RPMI8226 (cell line): Measurements from ENCODE around the gene AKAP8.
"Not testable (repeated sequence)": the region's sequence is repeated elsewhere in the genome, so short reads cannot be mapped to it uniquely, and the experiment has no call there.

Experiments used
- DNase-seq: peaks from one replicate; pipeline ENCODE4 v3.0.0-alpha.2; 2015

The AKAP8 gene

DNA sequence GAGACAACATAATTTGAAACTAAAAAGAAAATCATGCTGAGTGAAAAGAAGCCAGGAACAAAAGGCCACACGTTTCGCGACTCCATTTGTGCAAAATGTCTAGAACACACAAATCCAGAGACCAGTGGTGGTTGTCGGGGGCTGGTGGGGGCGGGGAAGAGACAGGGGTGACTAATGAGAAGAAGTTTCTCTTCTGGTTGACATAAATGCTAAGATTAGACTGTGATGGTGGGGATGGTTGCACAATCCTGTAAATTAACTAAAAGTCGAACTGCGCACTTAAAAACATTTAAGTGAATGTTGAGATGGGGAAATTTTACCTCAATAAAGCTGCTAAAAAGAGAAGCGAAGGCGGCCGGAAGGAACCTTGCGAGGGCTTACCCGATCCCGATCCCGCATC is 7.1 kb downstream of the AKAP8 start:
- DNase-seq, result no peak

DNA sequence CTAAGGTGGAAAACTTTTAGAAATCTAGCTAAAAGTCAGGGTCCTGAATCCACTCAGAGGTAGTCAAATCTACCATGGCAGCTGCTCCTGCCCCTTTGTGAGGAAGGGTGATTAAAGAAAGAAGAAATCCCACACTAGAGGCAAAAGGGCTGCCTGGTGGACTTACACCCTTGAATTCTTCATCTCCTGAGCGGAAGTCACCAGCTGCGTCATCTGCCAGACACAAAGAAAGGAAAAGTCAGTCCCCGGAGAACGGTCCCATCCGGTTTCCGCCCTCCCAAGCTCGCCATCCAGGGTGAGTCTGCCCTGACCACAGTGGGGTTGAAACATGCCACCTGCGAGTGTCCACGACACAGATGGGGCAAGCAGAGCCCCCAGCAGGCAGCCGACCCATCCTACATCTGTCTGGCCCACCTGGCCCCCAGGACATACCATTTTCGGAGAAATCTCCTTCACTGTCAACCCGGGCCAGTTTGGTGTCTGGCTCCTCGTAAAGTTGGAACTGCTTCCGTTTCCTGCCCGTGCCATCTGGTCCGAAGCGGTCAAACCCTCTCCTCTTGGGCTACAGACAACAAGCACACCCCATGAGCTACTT is 7.7 kb downstream of the AKAP8 start:
- DNase-seq, result no peak

DNA sequence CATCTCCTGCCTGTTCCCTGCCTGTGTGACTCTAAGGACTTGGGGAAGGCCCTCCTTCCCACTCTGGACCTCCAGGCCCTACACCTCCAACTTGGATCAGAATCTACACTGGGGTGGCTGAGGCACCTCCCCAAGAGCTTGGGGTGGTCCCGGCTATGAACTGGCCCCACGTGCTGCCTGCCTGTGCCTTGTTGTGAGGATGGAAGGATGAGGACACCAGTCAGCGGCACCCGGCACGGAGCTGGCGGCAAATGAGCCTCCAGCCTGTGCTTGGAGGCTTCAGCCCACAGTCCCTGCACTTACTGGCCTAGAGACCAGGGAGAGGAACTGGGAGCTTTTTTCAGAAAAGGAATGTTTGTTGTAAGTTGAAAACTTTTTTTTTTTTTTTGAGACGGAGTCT is 8.5 kb downstream of the AKAP8 start:
- no peak for DNase-seq

DNA sequence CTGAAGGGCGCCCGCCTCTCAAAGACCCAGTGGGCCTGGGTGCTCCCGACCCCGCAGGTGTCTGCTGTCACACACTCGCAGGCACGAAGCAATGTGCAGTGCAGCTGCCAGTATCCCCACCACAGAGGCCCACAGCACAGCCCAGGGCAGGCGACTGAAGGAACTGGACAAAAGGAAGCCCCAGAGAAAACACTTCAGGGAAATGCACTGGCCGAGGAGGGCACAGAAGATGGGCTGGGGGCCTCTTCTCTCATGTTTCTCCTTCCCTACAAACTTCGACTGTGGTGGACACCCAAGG is 10.0 kb downstream of the AKAP8 start:
- no peak for DNase-seq

DNA sequence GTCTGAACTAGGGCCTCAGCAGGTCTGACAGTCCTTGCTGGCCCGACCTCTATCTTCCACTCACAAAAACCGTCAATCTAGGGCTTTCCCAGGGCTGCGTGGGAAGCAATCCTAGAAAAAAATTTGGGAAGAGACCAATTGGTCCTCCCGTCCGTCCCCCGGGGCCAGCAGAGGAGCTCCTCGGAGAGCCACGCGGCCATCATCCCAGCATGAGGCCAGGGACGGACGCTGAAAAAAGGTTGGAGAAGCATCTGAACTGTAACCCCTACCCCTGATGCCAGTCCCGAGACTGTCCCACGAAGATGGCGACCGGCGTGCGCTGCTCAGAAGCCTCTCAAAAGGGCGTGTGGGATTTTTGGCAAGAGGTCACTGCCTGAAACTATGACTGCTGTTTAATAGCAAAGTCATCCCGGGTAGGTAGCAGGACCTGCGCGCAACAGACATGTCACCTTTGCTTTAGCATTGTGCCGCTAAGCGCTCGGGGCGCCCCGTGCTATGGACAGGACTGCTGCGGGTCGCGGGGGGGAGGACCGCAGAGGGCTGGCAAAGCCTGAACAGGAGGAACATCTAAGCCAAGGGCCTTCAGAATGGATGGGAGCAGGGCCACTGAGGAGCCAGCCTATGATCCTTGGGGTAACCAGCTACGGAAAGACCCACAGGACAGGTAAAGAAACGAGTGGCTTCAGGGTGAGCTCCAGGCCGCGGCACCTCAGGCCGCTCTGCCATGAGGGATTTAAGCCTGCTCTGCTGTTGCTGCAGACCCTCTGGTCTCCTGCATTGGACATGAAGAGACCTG is 10.6 kb downstream of the AKAP8 start:
- DNase-seq, result no peak

DNA sequence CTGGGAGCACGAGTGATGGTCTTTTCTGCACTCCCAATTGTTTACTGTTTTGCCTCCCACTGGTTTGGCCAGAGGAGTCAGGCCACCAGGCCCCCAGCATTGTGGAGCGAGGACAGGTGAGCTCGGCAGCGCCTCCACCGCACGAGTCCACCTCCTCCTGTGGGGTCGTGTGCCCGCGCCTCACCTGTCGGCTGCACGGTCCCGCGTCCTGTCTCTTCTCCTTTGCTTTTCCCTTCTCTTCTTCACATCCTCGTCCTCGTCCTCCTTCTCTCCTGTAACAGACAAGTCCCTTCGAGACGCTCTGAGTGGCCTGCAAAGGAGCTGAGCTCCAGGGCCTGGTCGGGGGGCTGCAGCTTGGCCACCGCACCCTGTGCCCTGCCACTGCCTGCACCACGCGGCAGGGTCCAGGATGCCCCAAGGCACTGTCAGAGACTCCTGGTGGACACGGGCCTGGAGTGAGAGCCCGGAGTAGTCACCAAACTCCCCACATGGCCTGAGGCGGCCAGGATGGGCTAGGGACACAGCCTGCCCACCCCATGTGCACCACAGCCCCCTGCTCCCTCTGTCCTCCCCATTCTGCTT is 11.4 kb downstream of the AKAP8 start:
- DNase-seq, result no peak

DNA sequence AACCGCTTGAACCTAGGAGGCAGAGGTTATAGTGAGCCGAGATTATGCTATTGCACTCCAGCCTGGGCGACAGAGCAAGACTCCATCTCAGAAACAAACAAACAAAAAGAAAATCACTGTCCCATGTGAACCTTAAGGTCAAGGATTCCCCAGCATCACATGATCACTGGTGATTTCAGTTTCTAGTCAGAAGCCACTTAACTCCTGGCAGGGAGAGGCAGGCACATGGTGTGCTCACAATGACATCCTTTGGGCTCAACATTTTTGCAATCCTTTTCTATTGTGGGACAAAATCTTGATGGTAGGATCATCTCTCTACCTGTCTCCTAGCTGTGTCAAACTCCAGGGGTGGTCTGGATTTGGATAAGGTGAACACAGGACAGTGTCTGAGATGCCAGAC is 12.1 kb downstream of the AKAP8 start:
- DNase-seq, result no peak

DNA sequence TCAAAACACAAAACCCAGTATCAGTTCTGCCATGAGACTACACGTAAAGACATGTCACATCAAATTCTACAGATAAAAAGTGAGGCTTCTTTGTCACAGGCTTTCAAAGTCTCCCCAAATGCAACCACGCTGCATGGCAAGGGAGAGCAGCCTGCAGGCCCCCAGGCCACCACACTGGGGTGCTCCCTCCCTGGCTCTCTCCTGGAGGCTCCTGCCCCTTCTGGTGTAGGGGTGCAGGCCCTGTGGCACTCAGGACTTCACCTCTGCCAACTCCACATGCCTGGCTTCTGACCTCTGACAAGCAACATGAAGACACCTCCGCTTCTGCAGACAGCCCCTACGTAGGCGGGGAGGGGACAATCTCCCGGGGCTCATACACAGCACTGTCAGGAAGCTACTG is 14.3 kb downstream of the AKAP8 start:
- no peak for DNase-seq

DNA sequence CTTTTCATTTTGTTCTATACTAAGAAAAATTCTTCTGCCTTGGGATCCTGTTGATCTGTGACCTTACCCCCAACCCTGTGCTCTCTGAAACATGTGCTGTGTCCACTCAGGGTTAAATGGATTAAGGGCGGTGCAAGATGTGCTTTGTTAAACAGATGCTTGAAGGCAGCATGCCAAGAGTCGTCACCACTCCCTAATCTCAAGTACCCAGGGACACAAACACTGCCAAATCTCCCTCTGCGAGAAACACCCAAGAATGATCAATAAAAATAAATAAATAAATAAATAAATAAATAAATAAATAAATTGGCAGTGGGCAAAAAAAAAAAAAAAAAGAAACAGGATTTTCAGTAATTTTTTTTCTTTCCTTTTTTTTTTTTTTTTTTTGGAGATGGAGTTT is 15.8 kb downstream of the AKAP8 start:
- not testable (repeated sequence) for DNase-seq

DNA sequence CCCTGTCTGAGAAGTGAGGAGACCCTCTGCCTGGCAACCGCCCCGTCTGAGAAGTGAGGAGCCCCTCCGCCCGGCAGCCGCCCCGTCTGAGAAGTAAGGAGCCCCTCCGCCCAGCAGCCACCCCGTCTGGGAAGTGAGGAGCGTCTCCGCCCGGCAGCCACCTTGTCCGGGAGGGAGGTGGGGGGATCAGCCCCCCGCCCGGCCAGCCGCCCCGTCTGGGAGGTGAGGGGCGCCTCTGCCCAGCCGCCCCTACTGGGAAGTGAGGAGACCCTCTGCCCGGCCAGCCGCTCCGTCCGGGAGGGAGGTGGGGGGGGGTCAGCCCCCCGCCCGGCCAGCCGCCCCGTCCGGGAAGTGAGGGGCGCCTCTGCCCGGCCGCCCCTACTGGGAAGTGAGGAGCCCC is 16.5 kb downstream of the AKAP8 start:
- not testable (repeated sequence) for DNase-seq

DNA sequence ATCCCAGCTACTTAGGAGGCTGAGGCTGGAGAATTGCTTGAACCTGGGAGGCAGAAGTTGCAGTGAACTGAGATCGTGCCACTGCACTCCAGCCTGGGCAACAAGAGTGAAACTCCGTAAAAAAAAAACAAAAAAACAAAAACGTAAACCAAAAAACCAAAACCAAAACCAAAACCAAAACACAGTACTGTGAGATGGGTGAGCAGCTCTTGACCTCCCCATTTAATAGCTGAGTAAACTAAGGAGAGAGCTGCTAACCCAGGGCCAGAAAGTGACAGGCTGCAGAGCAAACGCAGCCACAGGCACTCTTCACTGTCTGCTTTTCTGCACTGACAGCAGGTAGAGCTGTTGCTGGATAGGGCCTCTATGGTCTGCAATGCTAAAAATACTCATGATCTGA is 19.6 kb downstream of the AKAP8 start:
- peak; percentile 33 for DNase-seq

DNA sequence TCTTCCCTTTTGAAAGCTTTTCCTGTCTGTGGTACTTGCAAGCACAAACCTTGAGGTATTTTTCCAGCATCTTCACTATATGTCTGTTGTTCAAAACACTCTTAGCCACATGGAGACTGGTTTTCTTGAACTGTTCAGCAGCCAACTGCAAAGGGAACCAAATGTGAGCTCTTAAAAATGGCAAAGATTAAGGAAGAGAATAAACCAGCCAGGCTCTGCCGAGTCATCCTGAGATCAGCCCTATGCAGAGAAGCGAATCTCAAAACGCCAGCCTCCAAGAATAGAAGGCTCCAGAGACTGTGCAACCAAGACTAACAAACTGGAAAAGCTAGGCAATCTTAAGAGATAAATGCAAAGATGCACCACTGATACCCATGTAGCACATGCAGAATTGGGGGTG is 20.7 kb downstream of the AKAP8 start:
- DNase-seq, result no peak

DNA sequence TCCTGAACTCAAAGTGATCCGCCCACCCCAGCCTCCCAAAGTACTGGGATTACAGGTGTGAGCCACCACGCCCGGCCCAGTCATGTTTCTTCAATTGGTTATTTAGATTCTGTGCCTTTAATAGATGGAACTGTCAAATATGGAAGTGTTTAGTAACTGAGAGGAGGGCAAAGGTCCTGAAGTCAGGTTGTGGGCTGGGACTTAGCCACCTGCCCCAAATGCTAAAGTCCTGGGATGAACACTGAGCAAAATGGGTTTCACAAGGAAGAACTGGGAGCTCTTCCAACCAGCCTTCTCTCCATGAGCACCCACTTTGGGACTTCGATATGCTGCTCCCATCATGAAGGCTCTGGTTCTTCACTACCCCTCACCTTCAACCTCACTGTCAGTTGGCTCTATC is 21.7 kb downstream of the AKAP8 start:
- no peak for DNase-seq

DNA sequence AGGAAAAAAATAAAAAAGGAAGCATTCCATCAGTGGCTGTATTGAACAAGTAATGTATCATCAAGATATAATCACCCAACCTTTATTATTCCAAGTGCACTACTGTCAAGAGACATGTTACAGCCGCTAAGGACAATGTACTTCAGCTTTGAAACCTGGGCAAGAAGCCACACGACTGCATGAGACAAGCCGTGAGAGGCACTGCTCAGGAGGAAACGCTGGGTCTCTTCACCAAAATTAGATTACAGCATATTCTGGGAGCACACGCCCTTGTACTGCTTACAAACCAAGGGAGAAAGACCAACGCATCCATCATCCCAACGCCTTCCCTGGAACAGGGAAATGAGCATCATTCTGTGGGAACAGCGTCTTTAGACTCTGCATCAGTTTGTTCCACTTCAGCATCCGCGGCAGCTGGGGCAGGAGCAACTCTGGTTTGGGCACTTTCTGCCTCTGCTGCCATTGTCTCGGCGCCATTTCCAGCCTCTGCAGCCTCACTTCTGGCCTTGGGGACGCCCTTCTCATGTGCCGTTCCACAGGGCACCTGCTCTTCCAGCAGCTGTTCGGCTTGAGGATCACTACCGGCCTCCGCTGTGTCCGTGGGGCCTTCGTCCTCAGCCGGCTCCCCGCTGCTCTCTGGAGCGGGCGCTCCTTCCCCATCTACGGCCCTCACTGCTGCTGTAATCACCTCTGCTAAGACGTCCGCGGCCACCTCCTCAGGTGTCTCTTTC is 24.9 kb downstream of the AKAP8 start:
- DNase-seq, result peak; percentile 23

DNA sequence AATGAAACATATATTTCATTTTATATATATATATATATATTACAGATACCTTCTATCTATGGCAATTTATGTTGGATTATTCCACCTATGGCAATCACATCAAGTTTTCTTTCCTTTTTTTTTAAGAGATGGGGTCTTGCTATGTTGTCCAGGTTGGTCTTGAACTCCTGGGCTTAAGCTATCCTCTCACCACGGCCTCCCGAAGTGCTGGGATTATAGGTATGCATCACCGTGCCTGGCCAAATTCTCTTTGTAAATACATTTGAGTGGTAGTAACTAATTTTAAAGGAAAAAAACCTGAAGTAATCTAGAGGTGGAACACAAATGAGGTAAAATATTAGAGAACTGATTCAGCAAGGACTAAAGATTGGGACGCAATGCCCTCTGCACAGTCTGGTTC is 25.7 kb downstream of the AKAP8 start:
- DNase-seq, result no peak

DNA sequence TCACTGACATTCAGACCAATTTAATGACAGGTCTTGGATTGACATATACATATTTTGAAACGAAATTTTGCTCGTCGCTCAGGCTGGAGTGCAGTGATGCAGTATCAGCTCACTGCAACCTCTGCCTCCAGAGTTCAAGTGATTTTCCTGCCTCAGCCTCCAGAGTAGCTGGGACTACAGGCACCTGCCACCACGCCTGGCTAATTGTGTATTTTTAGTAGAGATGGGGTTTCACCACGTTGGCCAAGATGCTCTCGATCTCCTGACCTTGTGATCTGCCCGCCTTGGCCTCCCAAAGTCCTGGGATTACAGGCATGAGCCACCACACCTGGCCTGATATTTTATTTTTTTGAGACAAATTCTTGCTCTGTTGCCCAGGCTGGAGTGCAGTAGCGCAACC is 27.1 kb downstream of the AKAP8 start:
- not testable (repeated sequence) for DNase-seq

DNA sequence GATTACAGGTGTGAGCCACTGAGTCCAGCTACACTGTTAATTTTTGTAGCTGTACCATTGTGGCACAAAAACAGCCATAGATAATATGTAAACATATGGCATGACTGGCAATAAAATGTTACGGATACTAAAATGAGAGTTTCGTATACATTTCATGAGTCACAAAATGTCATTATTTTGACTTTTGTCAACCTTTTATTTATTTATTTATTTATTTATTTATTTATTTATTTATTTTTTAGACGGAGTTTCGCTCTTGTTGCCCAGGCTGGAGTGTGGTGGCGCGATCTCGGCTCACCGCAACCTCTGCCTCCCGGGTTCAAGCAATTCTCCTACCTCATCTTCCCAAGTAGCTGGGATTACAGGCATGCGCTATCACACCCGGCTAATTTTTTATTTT is 38.3 kb downstream of the AKAP8 start:
- DNase-seq, result not testable (repeated sequence)

DNA sequence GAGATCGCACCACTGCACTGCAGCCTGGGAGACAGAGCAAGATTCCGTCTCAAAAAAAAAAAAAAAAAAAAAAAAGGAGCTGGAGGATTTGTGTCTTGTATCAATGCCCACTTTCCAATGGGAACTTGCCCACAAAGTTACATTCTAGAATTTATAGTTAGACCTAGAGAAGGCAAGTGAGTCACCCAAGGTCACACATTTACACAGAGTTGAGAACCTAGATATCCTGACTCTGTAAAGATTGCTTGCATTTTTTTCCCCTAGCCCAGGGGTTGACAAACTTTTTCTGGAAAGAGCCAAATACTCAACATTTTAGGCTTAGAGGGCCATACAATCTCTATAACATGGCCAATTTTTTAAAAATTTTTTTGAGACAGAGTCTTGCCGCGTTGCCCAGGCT is 39.5 kb downstream of the AKAP8 start:
- no peak for DNase-seq

DNA sequence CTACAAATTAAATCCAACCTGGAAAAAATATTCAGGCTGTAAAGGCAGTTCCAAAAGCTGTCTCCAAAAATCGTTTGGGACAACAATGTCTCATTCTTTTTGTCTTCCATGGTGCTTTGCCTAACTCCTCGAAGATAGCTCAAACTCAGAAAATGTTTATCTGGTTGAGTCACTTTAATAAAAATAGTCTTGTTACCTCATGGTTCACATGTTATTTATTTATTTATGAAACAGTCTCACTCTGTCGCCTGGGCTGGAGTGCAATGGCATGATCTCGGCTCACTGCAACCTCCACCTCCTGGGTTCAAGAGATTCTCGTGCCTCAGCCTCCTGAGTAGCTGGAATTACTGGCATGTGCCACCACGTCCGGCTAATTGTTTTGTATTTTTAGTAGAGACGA is 42.4 kb downstream of the AKAP8 start:
- DNase-seq, result no peak

DNA sequence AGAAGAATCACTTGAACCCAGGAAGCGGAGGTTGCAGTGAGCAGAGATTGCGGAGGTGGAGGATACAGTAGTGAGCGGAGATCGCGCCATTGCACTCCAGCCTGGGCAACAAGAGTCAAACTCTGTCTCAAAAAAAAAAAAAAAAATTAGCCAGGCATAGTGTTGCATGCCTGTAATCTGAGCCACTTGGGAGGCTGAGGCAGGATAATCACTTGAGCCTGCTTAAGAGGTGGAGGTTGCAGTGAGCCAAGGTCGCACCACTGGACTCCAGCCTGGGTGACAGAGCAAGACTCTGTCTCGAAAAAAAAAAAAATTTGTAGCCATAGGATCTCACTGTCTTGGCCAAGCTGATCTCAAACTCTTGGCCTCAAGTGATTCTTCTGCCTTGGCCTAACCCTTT is 43.6 kb downstream of the AKAP8 start:
- not testable (repeated sequence) for DNase-seq

DNA sequence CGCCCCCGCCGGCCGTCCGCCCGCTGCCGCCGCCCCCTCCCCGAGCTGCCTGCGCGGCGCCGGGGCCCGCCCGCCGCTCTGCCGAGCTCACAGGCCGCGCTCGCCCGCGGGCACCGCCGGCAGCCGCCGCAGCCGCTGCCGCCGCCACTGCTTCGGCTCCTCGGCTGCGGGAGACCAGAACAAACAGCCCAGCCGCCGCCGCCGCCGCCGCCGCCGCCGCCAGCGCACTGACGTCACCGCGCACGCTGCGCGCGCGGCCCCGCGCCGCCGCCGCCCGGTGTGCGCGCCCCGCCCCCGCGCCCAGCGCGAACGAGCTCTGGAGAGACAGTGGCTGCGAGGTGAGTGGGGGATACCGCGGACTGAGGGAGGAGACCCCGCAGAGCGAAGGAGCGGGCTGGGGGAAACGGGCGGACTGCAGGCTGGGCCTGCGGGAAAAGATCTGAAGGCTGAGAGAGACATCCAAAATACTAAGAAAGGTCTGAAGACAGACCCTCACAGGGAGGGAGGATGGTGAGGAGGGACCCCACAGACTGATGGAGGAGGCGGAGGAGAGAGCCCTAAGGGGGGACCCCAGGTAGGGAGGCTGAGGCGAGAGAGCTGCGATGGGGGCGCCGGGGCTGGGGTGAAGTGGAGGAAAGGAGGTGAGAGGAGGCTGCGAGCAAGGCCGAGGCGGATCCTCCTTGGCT is 47.1 kb downstream of the AKAP8 start, which contains the start of gene BRD4:
BRD4 (minus strand) TSS at position 229 of the 686 bp plus-strand sequence. CDS start 59,440 bp downstream, outside the sequence.
- peak; percentile 83 for DNase-seq

DNA sequence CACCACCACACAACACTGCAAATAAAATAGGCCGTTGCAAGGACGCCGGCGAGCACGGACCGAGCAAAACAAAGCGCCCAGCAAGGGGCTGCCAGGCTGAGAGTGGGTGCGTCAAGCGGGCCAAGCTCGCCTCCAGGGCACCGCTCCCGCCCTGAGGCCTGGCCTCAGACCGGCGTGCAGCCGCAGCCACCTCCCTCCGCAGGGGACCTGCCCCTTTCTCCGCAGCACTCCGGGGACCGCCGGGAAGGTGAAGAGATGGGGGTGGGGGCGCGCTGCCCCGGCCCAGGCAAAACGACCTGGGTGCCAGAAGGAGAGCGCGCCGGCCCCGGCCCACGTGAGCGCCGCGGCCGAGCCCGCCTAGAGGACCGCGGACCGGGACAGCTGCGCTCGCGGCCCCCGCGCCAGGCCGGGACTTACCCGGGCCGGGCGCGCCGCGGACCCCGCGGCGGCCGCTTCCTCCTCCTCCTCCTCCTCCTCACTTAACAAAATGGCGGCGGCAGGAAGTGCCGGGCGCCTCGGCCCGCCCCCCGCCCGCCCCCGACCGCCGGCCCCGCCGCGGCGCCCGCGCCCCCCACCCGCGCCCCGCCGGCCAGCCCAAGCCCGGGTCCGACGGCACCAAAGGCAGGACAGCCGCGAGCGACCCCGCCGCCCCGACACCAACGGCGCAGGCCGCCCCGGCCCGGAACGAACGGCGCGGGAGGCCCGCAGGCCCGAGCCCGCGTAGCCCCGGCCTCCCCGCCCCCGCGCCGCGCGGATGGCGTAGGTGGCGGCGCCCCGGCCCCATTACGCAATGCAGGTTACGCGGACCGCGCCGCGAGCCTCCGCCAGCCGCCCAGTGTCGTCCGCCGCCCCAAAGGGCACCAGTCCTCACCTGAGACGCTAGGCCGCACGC is 47.9 kb downstream of the AKAP8 start:
- DNase-seq, result peak; percentile 64
